NCI-H1105 (cell line): ENCODE results near the gene BCL11B.

ENCODE experiments used
- DNase-seq: peaks from one replicate; lab custom pipeline; 2025; lab: John Stamatoyannopoulos, UW

Gene BCL11B

DNA sequence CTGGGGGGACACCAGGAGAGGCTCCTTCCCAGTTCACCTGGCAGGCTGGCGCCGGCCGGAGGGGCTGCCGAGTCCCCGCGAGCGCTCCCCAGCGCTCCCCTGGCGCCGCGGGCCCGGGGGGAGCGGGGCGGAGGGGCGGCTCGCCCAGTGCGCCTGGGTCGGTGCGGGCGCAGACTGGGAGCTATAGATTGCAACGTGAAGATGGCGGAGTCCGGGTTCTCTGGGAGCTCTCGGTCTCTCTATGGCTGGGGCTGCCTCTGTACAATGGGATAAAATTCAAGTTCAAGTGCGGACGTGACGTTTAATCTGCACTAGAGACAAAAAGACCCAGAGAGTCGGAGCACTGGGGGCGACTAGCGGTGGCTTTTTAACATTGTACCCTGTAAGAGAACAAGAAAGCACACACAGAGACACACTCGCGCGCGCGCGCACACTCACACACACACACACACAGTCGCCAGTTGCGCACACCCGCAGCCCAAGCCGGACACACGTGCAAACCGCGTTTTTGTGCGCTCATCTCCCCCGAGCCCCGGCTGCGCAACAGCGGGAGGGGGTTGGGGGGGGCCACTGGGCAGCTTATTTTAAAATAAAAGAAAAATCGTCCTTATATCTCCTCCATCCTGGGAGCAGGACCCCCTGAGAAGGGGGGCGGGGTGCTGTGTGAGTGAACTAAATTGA is at the start of gene BCL11B:
Gene BCL11B (minus strand): TSS at position 247 of the 681 bp plus-strand sequence. CDS start 979 bp downstream, outside the sequence.
- DNase-seq = peak; percentile 97

GRCh38 chr14:99321236-99321925 is 49.4 kb upstream of the BCL11B start:
- no peak for DNase-seq

- DNase-seq = no peak
Observed at GRCh38 chr14:99320621-99321235, 48.7 kb upstream of the BCL11B start.

DNA sequence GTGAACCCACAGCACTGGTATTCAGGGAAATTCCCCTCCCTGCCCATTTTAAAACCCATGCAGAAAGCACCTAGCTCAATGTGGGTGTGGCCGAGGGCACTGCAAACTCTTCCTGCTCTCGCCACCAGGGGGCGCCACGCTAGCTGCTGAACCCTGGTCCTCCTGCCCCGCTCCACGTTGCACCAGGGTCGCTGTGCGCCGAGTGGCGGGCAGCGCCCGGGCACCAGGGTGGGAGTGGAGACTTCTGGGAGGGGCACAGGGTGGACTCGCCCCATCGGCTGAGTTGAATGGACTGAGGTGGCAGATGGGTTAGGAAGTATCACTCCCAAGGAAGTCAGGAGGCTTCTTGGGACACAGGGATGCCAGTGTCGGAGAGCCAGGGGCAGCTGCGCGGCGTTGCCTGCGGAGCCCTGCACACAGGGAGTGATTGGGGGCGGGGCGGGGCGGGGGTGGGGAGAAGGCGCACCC is 48.1 kb upstream of the BCL11B start:
- DNase-seq = peak; percentile 49

DNA sequence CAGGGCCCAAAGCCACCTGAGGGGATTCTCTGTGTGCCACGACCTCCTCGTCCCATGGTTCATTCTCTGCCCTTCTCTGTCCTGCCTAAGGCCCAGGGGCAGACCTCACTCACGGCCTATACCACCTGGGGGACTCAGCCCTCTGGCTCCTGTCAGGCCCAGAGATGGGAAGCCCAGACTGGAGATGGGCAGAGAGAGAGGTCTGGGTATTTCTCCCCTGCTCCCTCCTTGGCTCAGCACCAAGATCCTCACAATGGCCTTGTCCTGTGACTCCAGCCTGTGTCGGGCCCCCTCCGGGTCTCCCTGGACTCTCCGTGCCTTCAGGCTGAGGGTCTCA is 46.9 kb upstream of the BCL11B start:
- DNase-seq = no peak

- DNase-seq = no peak
Observed at GRCh38 chr14:99318091-99318958, 46.3 kb upstream of the BCL11B start.

- DNase-seq = no peak
Observed at GRCh38 chr14:99317231-99318090, 45.5 kb upstream of the BCL11B start.

GRCh38 chr14:99316281-99317163 is 44.5 kb upstream of the BCL11B start:
- DNase-seq = no peak

DNA sequence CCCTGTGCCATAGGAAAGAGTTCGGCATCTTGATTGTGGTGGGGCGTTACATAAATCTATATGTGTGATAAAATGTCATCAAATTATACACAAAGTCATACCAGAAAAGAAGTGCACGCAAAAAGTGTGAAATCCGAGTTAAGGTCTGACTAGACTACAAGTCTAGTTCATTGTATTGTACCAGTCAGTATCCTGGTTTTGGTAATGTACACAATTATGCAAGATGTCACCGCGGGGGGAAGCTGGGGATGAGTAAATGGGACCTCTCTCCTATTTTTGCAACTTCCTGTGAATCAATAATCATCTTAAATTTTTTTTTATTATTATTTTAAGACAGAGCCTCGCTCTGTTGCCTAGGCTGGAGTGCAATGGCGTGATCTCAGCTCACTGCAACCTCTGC is 43.2 kb upstream of the BCL11B start:
- no peak for DNase-seq

DNA sequence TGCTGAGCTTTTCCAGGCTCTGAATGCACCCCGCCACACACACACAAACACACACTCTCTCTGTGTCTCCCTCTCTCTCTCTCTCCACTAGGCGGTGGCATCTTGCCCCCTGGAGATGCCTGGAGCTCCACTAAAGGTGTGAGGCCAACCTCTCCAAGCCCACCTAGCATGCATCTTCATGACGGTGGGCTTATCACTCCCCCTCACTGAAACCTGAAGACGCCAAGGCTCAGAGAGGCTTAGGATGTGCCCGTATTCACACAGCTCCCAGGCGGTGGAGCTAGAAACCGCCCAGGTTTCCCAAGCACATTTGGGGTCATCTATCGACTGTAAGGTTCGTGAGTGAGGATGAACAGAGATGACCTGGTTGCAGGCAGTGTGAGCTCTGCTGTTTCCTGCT is 42.6 kb upstream of the BCL11B start:
- no peak for DNase-seq

- DNase-seq = no peak
Observed at GRCh38 chr14:99313234-99313633, 41.2 kb upstream of the BCL11B start.

GRCh38 chr14:99312106-99312505 is 40.1 kb upstream of the BCL11B start:
- no peak for DNase-seq

DNA sequence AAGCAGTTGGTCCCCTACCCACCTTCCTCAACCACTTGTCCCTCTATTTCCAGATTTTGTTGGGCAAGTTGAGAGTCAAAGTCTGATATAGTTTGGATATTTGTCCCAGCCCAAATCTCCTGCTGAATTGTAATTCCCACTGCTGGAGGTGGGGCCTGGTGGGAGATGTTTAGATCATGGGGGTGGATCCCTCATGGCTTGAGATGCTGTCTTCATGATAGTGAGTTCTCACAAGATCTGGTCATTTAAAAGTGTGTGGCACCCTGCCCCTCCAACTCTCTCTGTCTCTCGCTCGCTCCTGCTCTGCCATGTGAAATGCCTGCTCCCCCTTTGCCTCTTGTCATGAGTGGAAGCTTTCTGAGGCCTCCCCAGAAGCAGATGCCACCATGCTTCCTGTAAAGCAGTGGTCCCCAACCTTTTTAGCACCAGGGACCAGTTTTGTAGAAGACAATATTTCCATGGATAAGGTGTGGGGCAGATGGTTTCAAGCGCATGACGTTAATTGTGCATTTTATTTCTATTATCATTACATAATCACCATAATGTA is 37.3 kb upstream of the BCL11B start:
- no peak for DNase-seq

DNA sequence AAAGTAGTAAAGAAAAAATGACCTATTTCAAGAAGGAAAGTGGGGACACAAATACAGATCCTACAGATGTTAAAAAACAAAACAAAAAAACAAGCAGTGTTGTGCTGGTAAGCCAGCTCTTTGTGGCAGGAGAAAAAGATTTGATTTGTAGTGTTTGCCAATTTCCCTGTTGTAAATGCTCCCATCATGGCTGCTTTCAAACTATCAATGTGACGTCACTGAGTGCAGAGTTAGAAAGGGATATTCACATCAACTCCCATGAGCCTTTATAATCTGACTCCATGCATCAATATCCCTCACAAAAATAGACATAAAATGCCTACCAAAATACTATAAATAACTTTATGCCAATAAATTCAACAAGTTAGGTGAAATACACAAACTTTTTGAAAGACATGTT is 32.2 kb upstream of the BCL11B start:
- DNase-seq = no peak

DNA sequence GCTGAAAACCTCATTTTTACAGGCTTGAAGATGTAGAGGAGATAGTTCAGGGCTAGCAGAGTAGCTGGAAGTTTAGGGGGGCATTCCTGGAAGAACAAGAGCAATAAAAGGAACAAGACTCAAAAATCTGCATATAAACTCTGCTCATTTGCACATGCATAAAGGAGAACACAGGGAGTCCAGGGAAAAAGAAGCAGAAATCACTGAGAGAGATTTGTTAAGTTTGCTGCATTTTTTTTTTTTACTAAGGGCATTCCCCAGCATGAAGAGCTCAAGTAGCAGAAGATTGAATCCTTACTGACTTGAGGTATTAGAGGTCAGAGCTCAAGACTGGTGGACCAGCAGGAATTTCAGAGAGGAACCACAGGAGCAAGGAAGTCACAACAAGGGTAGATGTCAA is 28.2 kb upstream of the BCL11B start:
- DNase-seq = no peak

- DNase-seq = no peak
Observed at GRCh38 chr14:99296517-99296916, 24.5 kb upstream of the BCL11B start.

DNA sequence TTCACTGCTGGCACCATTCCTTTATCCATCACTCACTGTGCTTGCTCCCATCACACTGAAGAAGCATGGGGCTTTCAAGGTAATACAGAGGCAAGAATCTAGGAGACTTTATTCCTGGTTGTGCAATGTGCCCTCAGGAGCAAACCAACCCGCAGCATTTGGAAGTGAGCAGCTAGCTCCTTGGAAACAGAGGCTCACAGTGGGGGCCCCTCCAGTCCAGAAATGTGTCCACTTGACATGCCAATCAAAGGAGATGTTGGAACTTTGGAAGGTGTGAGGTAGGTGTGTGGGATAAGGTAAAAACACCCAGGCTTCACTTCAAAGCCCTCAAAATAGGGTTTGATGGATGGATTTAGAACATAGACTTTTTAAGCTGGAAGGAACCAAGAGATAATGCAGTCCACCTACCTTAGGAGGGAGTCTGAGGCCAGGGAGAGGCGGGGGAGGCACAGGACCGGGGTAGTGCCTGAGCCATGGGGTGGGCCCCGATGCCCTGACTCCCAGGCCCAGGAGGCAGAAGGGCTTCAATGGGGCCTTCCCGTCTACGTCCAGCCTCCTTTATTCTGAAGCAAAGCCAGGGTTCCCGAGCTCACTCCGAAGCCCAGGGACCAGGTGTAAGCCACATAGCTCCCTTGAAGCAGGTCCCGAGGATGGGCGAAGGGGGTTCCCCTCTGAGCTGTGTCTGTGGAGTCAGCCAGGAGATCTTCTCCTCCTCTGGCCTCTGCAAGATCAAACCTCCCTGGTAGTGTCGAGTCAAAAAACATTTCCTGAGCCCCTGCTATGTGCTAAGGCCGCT is 17.6 kb upstream of the BCL11B start:
- no peak for DNase-seq

DNA sequence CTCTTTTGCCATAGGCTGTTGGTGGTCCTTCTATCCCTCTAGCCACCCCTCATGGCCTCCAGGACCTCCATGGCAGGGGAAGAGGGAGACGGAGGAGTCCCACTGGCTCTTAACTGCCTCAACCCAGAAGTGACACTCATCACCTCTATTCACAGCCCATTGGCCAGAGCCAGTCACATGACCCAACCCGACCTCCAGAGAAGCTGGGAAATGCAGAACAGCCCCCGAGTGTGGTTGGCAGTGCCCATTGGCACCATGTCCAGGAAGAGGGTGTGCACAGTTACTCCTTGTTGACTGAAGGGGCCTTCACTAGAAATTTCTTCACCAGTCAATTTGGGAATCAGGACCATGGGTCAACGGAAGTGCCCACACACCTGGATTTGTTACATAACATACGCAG is 17.0 kb upstream of the BCL11B start:
- no peak for DNase-seq

DNA sequence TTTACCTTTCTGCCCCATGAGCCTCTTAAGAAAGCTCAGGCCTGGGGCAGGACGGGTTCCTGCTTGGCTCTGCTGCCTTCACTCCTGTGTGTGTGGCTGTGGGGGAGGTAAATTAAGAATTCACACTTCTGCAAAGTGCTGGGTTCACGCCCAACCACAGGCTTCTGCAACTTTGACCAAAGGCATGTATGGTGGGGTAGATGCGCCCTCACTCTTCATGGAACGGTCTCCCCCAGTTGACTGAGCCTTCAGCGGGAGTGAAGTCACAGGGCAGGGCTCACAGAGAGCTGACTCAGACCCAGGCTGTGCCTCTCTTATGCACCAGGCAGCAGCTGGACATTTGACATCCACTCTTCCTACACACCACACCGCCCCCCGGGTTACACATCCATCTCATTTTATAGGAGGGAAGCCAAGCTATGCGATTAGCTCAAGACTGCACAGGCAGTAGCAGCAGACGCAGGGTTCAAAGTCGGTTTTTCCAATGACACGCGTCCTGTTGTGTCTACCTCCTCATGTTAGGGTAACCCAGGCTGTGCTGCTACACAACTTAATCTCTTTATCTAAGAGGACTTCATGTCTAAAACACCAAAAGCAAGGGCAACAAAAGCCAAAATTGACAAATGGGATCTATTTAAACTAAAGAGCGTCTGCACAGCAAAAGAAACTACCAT is 15.4 kb upstream of the BCL11B start:
- DNase-seq = no peak
